Raji (cell line): ENCODE results near the gene YIF1A.

Experiments used
- POLR2A ChIP-seq: IDR thresholded peaks from 2 replicates; pipeline ENCODE4 v1.6.1; 2011; ENCODE audit warnings: low read depth, low read length, control low read depth; ENCODE audit not compliant: insufficient read depth

YIF1A gene

GRCh38 chr11:66294626-66295620 lies 6.0 kb upstream of the YIF1A start:
- TF ChIP-seq POLR2A, result no peak

- TF ChIP-seq POLR2A, result no peak
These were observed 5.1 kb upstream of the YIF1A start for GRCh38 chr11:66293777-66294625.

GRCh38 chr11:66293352-66293751 lies 4.4 kb upstream of the YIF1A start:
- no peak for TF ChIP-seq POLR2A

GRCh38 chr11:66292543-66293332 lies 3.8 kb upstream of the YIF1A start:
- TF ChIP-seq POLR2A, result no peak

GRCh38 chr11:66291706-66292542 lies 3.0 kb upstream of the YIF1A start, which contains the start of gene TMEM151A:
Gene TMEM151A (plus strand): TSS chr11:66291894. CDS start chr11:66292014, 120 bp downstream.
- no peak for TF ChIP-seq POLR2A

- TF ChIP-seq POLR2A, result no peak
These were observed 2.4 kb upstream of the YIF1A start for GRCh38 chr11:66291303-66291705.

- no peak for TF ChIP-seq POLR2A
These were observed 1.3 kb upstream of the YIF1A start for GRCh38 chr11:66290330-66290621.

GRCh38 chr11:66289548-66290329 lies 796 bp upstream of the YIF1A start:
- no peak for TF ChIP-seq POLR2A

- TF ChIP-seq POLR2A, result no peak
These were observed 863 bp downstream of the YIF1A start for GRCh38 chr11:66287889-66288670.

- no peak for TF ChIP-seq POLR2A
These were observed 1.6 kb downstream of the YIF1A start for GRCh38 chr11:66287211-66287888.

- no peak for TF ChIP-seq POLR2A
These were observed 2.2 kb downstream of the YIF1A start for GRCh38 chr11:66286699-66287098.
